GM12891 (cell line): ENCODE results near the gene NABP2.

Experiments used
- PAX5 ChIP-seq: IDR thresholded peaks from 2 replicates; pipeline ENCODE4 v1.6.1; 2011; ENCODE audit warnings: low read length, moderate library complexity, mild to moderate bottlenecking; ENCODE audit not compliant: insufficient read depth, severe bottlenecking
- POLR2A ChIP-seq: IDR thresholded peaks from 2 replicates; pipeline ENCODE4 v1.6.1; 2011; ENCODE audit warnings: low read depth, low read length, control low read depth
- POLR2AphosphoS5 ChIP-seq: IDR thresholded peaks from 2 replicates; pipeline ENCODE4 v1.6.1; 2011; ENCODE audit warnings: low read depth, low read length, control low read depth

DNA sequence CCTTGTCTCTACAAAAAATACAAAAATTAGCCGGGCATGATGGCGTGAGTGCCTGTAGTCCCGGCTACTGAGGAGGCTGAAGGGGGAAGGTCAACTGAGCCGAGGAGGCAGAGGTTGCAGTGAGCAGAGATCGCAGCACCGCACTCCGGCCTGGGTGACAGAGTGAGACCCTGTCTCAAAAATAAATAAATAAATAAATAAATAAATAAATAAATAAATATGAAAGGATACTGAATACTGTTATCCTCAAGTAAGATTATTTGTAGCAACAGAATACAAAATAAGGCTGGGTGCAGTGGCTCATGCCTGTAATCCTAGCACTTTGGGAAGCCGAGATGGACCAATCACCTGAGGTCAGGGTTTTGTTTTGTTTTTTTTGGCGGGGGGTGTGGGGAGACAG is 4.3 kb upstream of the NABP2 start:
- no peak for TF ChIP-seq POLR2A
- no peak for TF ChIP-seq PAX5
- TF ChIP-seq POLR2AphosphoS5, result no peak
